BLaER1 treated with 17β-estradiol and CSF1 and Interleukin-3, amounts not matched to agents 10 nM and 100 nM (cell line): ENCODE data around the gene EXOC2.

Experiments
- H3K27ac ChIP-seq, 11 experiments: shearing (Covaris generic); formaldehyde crosslinking; 2 replicates each; pipeline ENCODE4 v1.8.1; 2022
- H3K27me3 ChIP-seq, 11 experiments: shearing (Covaris generic); formaldehyde crosslinking; 2 replicates each; pipeline ENCODE4 v1.8.1; 2022
- H3K36me3 ChIP-seq, 11 experiments: shearing (Covaris generic); formaldehyde crosslinking; 2 replicates each; pipeline ENCODE4 v1.8.1; 2022
- H3K4me1 ChIP-seq, 10 experiments: shearing (Covaris generic); formaldehyde crosslinking; 2 replicates each; pipeline ENCODE4 v1.8.1; 2022
- H3K4me2 ChIP-seq, 11 experiments: shearing (Covaris generic); formaldehyde crosslinking; 2 replicates each; pipeline ENCODE4 v1.8.1; 2022
- H3K4me3 ChIP-seq, 10 experiments: shearing (Covaris generic); formaldehyde crosslinking; 2 replicates each; pipeline ENCODE4 v1.8.1; 2022
- H3K9ac ChIP-seq, 11 experiments: shearing (Covaris generic); formaldehyde crosslinking; 2 replicates each; pipeline ENCODE4 v1.8.1; 2022
- H3K9me3 ChIP-seq, 11 experiments: shearing (Covaris generic); formaldehyde crosslinking; replicated peaks in 1 of 11; 2 replicates each; pipeline ENCODE4 v1.8.1; 2022
- H4K20me1 ChIP-seq, 11 experiments: shearing (Covaris generic); formaldehyde crosslinking; 2 replicates each; pipeline ENCODE4 v1.8.1; 2022
- Cebpa-rat ChIP-seq, 11 experiments: shearing (Covaris generic); IDR thresholded peaks; 2 replicates each; pipeline ENCODE4 v1.8.1; 2022

The EXOC2 gene

DNA sequence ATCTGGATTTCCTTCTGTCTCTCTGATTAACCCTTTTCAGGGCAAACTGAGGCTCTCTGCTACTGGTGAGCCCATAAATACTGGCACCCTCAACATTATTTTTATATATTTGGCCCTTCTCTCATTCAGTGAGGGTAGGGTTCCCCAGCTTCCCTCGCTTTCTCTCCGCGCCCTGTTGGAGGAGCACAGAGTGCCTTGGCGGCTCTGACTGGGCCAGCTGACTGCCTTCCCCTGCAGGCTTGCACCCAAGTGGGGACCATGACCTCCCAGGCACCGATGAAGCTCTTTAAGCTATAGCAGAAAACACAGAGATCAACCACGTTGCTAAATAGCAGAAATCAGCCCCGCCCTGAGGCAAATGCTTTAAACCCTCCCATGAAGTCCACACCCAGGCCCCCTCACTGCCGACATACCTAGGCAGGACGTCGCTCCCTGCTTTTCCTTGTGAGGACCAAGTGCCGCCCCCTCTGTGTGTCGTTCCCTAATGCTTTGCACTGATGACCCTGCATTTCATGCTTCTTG, 141.0 kb downstream of the EXOC2 start:
- no peak overlapping the region for H3K9ac ChIP-seq
- H3K4me2 ChIP-seq: peak overlapping the region in 2 of 11 experiments; percentile 13 to 16; a peak in 2 of 22 replicates
- TF ChIP-seq Cebpa-rat (IDR thresholded peaks at IDR 0.05): no peak
- peaks cover 0 to 9% (median 0%) of the 10 kb centered on the region in 11 experiments; a peak in 1 of 22 replicates for H4K20me1 ChIP-seq
- H3K36me3 ChIP-seq: peaks cover 12 to 80% (median 21%) of the 10 kb centered on the region in 11 experiments; a peak in 21 of 22 replicates
- peaks cover 0 to 18% (median 6%) of the 10 kb centered on the region in 10 experiments; a peak in 7 of 20 replicates for H3K4me1 ChIP-seq
- no peaks in the 10 kb centered on the region for H3K27me3 ChIP-seq
- no peaks in the 10 kb centered on the region for H3K9me3 ChIP-seq
- no peak overlapping the region for H3K27ac ChIP-seq
- no peak overlapping the region for H3K4me3 ChIP-seq

DNA sequence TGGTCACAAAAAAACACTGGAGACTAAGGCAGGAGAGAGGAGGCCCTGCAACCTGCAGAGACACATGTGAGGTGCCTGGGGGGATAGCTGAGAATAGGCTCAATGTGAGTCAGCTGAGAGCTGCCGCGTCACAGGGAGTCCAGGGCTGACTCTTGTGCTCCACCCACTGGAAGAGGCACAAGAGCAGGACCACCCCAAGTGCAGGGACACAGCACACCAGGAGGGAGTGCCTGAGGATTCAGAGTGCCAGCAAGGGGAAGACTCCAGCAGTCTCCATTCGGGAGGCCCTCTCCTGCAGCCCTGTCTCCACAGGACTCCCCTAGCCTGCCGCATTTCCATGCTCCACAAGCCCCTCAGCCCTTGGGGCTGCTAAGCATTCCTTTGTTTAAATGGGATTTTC, 141.5 kb downstream of the EXOC2 start:
- Histone ChIP-seq H3K27me3 (no peaks in the 10 kb centered on the region), H3K4me2 (peak overlapping the region in 2 of 11 experiments; percentile 13 to 16; a peak in 3 of 22 replicates), H3K4me3 (no peak overlapping the region), H3K9ac (no peak overlapping the region), H3K27ac (no peak overlapping the region), H3K36me3 (peaks cover 8 to 80% (median 21%) of the 10 kb centered on the region in 11 experiments; a peak in 21 of 22 replicates), H4K20me1 (peaks cover 0 to 9% (median 0%) of the 10 kb centered on the region in 11 experiments; a peak in 1 of 22 replicates), H3K4me1 (peaks cover 0 to 18% (median 6%) of the 10 kb centered on the region in 10 experiments; a peak in 7 of 20 replicates), H3K9me3 (no peaks in the 10 kb centered on the region)
- TF ChIP-seq Cebpa-rat (IDR thresholded peaks at IDR 0.05): no peak

DNA sequence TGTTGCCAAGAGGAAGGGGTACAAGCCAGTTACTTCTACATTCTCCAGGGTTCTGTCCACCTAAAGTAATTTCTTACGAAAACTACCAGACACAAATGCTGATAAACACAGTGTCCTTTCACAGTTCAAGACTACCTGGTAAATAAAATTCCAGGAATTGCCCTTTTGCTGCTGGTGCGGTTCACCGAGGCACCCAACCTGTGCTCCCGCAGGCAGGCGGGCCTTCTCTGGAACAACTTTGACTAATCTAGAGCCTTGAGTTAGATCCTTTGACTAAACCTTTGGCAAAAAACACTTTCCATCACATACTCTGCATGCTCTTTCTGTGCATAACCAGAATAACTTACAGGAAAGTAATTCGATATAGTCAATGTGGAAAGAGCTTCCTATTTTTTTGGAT, 143.0 kb downstream of the EXOC2 start:
- Histone ChIP-seq H3K9me3 (no peaks in the 10 kb centered on the region), H3K4me3 (no peak overlapping the region), H3K9ac (no peak overlapping the region), H3K4me1 (peaks cover 0 to 18% (median 6%) of the 10 kb centered on the region in 10 experiments; a peak in 7 of 20 replicates), H3K27me3 (no peaks in the 10 kb centered on the region), H4K20me1 (peaks cover 0 to 9% (median 0%) of the 10 kb centered on the region in 11 experiments; a peak in 1 of 22 replicates), H3K4me2 (no peak overlapping the region), H3K27ac (no peak overlapping the region), H3K36me3 (peaks cover 0 to 69% (median 10%) of the 10 kb centered on the region in 11 experiments; a peak in 12 of 22 replicates)
- no peak for TF ChIP-seq Cebpa-rat (IDR thresholded peaks at IDR 0.05)

DNA sequence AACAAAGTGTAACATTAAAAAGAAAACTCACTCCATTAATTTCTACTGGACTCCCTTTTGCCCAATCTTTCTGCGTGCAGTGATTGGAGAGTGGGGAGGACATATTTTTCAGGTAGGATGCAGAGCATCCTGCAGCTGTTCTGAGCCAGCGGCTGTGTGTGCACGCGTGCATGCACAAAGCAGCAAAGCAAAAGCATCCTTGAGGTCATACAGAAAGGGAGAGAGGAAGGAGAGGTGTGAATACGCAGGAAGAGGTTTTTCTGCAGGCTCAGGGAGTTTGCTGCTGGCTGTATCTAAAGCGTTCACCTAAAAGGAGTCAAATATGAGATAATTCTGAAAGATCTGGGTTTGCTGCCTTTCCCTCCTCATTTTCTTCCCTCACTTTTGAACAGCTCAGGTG, 144.4 kb downstream of the EXOC2 start:
- Histone ChIP-seq H3K4me3 (no peak overlapping the region), H3K27me3 (no peaks in the 10 kb centered on the region)
- TF ChIP-seq Cebpa-rat (IDR thresholded peaks at IDR 0.05): no peak

DNA sequence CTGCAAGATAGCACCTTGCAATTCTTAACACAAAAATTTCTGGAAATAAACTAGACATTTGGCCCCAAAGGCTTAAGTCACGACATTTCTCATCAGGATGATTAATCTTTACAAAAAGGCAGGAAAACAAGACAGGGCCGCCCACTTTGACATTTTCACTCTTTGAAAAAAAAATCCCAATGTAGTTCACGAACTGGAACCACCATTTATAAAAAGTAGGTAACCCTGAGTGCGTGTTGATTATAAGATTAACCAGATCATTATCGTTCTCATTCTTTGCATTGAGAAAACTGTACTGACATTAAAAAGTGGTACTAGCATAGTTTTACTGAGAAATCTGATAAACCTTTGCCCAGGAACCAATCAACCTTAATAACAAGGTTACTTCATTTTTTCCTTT, 144.8 kb downstream of the EXOC2 start:
- peaks cover 0 to 9% (median 0%) of the 10 kb centered on the region in 11 experiments; a peak in 1 of 22 replicates for H4K20me1 ChIP-seq
- H3K36me3 ChIP-seq: peaks cover 9 to 67% (median 14%) of the 10 kb centered on the region in 11 experiments
- TF ChIP-seq Cebpa-rat (IDR thresholded peaks at IDR 0.05): no peak
- H3K9me3 ChIP-seq: peaks cover 0 to 3% (median 0%) of the 10 kb centered on the region in 11 experiments; a peak in 5 of 22 replicates
- H3K9ac ChIP-seq: no peak overlapping the region
- H3K27ac ChIP-seq: no peak overlapping the region
- no peaks in the 10 kb centered on the region for H3K27me3 ChIP-seq
- peaks cover 0 to 18% (median 6%) of the 10 kb centered on the region in 10 experiments; a peak in 7 of 20 replicates for H3K4me1 ChIP-seq
- no peak overlapping the region for H3K4me3 ChIP-seq
- no peak overlapping the region for H3K4me2 ChIP-seq

More for the DNA sequence above, 144.4 kb downstream of the EXOC2 start:
- Histone ChIP-seq H3K36me3 (peaks cover 5 to 67% (median 10%) of the 10 kb centered on the region in 11 experiments; a peak in 21 of 22 replicates), H3K9me3 (no peaks in the 10 kb centered on the region), H3K4me1 (peaks cover 0 to 18% (median 6%) of the 10 kb centered on the region in 10 experiments; a peak in 7 of 20 replicates), H3K4me2 (peak overlapping the region in 2 of 11 experiments; percentile 8 to 11; a peak in 3 of 22 replicates), H4K20me1 (peaks cover 0 to 9% (median 0%) of the 10 kb centered on the region in 11 experiments; a peak in 1 of 22 replicates), H3K9ac (no peak overlapping the region), H3K27ac (no peak overlapping the region)

DNA sequence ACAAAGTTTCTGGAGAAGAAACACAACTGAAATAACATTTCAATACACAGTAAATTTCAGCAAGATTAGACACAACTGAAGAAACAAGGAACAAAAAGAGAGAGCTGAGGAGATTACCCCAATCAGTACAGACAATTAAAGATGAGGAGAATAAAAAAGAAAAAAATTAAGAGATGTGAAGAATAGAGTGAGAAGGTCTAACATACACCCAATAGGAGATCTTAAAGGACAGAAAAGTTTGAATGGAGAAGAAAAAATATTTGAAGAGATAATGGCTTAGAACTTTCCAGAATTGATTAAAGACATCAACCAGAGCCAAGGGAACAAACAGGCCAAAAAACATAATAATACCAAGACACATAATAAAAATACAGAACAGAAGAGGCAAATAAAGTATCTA, 152.4 kb downstream of the EXOC2 start:
- no peaks in the 10 kb centered on the region for H3K4me1 ChIP-seq
- no peak for TF ChIP-seq Cebpa-rat (IDR thresholded peaks at IDR 0.05)
- H3K4me2 ChIP-seq: no peak overlapping the region
- peaks cover 58 to 90% (median 70%) of the 10 kb centered on the region in 11 experiments for H3K36me3 ChIP-seq
- H3K9me3 ChIP-seq: peaks cover 51 to 71% (median 59%) of the 10 kb centered on the region in 11 experiments
- no peak overlapping the region for H3K4me3 ChIP-seq
- no peaks in the 10 kb centered on the region for H4K20me1 ChIP-seq
- no peak overlapping the region for H3K27ac ChIP-seq
- no peak overlapping the region for H3K9ac ChIP-seq
- H3K27me3 ChIP-seq: no peaks in the 10 kb centered on the region

DNA sequence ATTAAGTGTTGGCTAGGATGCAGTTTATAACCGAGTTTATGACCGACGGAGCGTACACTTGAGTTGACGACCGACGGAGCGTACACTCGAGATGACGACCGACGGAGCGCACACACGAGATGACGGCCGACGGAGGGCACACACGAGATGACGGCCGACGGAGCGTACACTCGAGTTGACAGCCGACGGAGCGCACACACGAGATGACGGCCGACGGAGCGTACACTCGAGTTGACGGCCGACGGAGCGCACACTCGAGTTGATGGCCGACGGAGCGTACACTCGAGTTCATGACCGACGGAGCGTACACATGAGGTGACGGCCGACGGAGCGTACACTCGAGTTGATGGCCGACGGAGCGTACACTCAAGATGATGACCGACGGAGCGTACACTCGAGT, 155.8 kb downstream of the EXOC2 start:
- Histone ChIP-seq H3K36me3 (peaks cover 46 to 91% (median 60%) of the 10 kb centered on the region in 11 experiments), H3K4me3 (0 out of 20 replicates have a peak overlapping the region, but pooled peaks of 1 of the 10 experiments have one; percentile 3), H3K27me3 (no peaks in the 10 kb centered on the region), H3K9ac (no peak overlapping the region), H3K4me2 (no peak overlapping the region), H4K20me1 (no peaks in the 10 kb centered on the region), H3K4me1 (no peaks in the 10 kb centered on the region), H3K9me3 (peaks cover 51 to 73% (median 60%) of the 10 kb centered on the region in 11 experiments), H3K27ac (no peak overlapping the region)
- TF ChIP-seq Cebpa-rat (IDR thresholded peaks at IDR 0.05): no peak

DNA sequence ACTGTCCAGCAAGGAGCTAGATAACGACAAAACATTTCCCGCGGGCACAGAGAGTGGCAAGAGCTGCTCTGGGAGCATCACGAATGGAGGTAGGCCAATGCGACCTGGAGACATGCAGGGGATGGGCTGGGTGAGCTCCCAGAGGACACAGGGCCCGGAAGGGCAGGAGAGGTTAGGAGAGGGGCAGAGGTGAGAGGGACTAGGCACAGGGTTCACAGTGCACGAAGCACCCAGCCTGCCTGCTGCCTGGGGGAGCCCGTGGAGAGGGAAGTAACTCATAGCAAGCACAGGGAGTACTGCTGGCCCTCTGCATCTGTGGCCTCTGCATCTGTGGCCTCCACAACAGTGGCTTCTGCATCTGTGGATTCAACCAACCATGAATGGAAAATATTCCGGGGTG, 162.5 kb downstream of the EXOC2 start:
- Histone ChIP-seq H3K36me3 (peaks cover 15 to 77% (median 35%) of the 10 kb centered on the region in 11 experiments; a peak in 21 of 22 replicates), H3K27ac (no peak overlapping the region), H3K9ac (no peak overlapping the region), H3K27me3 (no peaks in the 10 kb centered on the region), H4K20me1 (no peaks in the 10 kb centered on the region), H3K4me2 (peak overlapping the region in 4 of 11 experiments; percentile 14 to 24 (median 19); a peak in 3 of 22 replicates), H3K9me3 (peaks cover 0 to 11% (median 6%) of the 10 kb centered on the region in 11 experiments; a peak in 13 of 22 replicates), H3K4me1 (peaks cover 0 to 10% (median 0%) of the 10 kb centered on the region in 10 experiments; a peak in 6 of 20 replicates), H3K4me3 (no peak overlapping the region)
- no peak for TF ChIP-seq Cebpa-rat (IDR thresholded peaks at IDR 0.05)

DNA sequence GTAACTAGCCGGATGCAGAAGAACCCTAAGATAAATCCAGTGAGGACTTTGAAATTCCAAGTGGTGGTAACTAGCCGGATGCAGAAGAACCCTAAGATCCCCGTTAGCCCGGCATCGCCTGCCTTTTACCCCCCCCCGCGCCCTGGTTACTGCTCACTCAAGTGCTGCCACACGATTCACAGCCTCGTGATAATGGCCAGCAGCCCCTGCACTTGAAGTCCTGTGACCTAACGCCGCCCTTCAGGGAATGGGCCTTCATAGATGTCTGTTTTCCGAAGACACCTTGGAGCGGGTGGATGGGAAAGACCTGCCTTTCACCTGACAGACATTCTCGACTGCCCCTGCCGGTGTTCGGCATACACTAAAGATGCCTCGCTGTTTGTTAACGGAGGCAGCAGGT, 163.9 kb downstream of the EXOC2 start:
- Histone ChIP-seq H3K27me3 (no peaks in the 10 kb centered on the region), H3K9ac (no peak overlapping the region), H3K4me3 (no peak overlapping the region), H3K27ac (no peak overlapping the region), H3K4me1 (peaks cover 0 to 20% (median 4%) of the 10 kb centered on the region in 10 experiments; a peak in 8 of 20 replicates), H3K4me2 (no peak overlapping the region), H4K20me1 (no peaks in the 10 kb centered on the region), H3K9me3 (peaks cover 0 to 10% (median 4%) of the 10 kb centered on the region in 11 experiments; a peak in 6 of 22 replicates), H3K36me3 (peaks cover 12 to 73% (median 29%) of the 10 kb centered on the region in 11 experiments; a peak in 19 of 22 replicates)
- TF ChIP-seq Cebpa-rat (IDR thresholded peaks at IDR 0.05): no peak
